ENCODE measurements around the gene FGFR1OP2.

FGFR1OP2 gene

GRCh38 chr12:27013611-27014084 is 75.4 kb downstream of the FGFR1OP2 start:
- TF ChIP-seq, protein P1, sequence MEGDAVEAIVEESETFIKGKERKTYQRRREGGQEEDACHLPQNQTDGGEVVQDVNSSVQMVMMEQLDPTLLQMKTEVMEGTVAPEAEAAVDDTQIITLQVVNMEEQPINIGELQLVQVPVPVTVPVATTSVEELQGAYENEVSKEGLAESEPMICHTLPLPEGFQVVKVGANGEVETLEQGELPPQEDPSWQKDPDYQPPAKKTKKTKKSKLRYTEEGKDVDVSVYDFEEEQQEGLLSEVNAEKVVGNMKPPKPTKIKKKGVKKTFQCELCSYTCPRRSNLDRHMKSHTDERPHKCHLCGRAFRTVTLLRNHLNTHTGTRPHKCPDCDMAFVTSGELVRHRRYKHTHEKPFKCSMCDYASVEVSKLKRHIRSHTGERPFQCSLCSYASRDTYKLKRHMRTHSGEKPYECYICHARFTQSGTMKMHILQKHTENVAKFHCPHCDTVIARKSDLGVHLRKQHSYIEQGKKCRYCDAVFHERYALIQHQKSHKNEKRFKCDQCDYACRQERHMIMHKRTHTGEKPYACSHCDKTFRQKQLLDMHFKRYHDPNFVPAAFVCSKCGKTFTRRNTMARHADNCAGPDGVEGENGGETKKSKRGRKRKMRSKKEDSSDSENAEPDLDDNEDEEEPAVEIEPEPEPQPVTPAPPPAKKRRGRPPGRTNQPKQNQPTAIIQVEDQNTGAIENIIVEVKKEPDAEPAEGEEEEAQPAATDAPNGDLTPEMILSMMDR (IDR thresholded peaks at IDR 0.05; ENCODE audit: low read depth, low read length, missing control alignments): no peak
- H3K4me3 ChIP-seq (ENCODE audit: low read depth, low read length): peak overlapping the region; percentile 69
- DNase-seq (ENCODE audit: low read depth): no peak
- in situ Hi-C loops (cut with HindIII; ENCODE audit: low sequenced_read_pairs): no loop called here

- TF ChIP-seq, protein P1 (IDR thresholded peaks at IDR 0.05; ENCODE audit: low read depth, low read length, missing control alignments): peak; percentile 91
- H3K4me3 ChIP-seq (ENCODE audit: low read depth, low read length): peak within 1 kb of the TSS; percentile 69
- DNase-seq (ENCODE audit: low read depth): peak; percentile 59
- in situ Hi-C loops (cut with HindIII; ENCODE audit: low sequenced_read_pairs): no loop called here
These were observed 76.0 kb downstream of the FGFR1OP2 start, which contains the start of gene TM7SF3 for GRCh38 chr12:27014085-27014858. Gene TM7SF3, minus strand, starts transcription at chr12:27014384. Its CDS starts 216 bp downstream, at chr12:27014168.

DNA sequence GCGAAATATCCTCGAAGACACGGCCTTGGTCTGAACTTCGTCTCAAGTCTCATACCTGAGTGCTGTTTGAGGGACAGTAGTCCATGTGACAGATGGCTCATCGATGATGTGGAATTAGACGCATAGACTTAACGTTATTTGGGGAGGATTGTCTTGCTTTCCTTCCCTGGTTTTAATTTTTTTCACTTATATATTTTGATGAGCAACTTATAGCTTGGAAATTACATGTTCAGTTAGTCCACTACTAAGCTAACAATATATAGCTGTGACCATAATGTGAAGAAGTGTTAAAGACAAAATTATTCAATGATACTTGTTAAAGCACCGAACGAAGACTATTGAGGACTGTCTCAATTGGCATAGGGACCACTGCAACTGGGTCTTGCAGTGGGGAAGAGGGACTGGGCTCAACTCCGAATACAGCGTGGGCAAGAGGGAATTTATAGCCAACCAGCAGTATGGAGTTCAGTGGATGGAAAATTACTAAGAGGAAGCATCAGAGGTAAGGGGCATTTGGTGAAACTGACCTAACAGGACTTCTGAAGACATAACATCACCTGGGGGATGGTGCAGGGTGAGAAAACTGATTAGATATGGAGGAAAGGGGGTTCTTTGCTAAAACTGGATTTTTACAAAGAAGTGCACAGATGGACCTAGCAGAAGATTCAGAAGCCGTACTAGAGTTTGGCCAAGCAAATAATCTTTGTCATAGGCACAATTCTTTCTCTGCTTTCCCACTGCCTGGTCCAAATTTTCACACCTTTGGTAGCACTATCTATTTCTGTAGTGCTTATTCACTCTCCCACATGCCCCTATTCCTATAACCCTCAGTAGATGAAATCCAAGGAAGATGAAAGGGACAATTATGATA is 76.8 kb downstream of the FGFR1OP2 start:
- peak overlapping the region; percentile 69 for H3K4me3 ChIP-seq (ENCODE audit: low read depth, low read length)
- TF ChIP-seq, protein P1 (IDR thresholded peaks at IDR 0.05; ENCODE audit: low read depth, low read length, missing control alignments): no peak
- DNase-seq (ENCODE audit: low read depth): no peak
- in situ Hi-C loops (cut with HindIII; ENCODE audit: low sequenced_read_pairs): no loop called here

DNA sequence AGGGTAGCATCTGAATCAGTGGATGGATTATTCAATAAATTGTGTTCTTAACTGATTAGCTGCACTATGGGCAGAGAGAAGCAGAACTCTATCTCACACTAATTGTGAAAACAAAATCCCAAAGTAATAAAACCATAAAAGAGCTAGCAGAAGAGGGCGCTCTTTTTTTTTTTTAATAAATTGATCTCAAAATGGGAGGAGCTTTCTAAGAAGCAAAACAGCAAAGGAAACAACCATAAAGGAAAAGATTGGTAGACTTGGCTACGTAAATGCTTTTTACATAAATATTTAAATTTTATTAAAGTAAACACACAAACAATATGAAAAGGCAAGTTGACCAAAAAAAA is 77.4 kb downstream of the FGFR1OP2 start:
- TF ChIP-seq, protein P1 (IDR thresholded peaks at IDR 0.05; ENCODE audit: low read depth, low read length, missing control alignments): peak; percentile 14
- DNase-seq (ENCODE audit: low read depth): no peak
- in situ Hi-C loops (cut with HindIII; ENCODE audit: low sequenced_read_pairs): no loop called here
- H3K4me3 ChIP-seq (ENCODE audit: low read depth, low read length): no peak overlapping the region
